ENCODE measurements around the gene APLN. TPM values are rescaled to one million over a fixed set of nuclear protein-coding genes. Genes with fewer than 3 reads are reported as not detected.

APLN gene
- total RNA-seq, 2 donors from 2014 or later: 1.1 TPM; not detected in 1

GRCh38 chrX:129641941-129642340, 12.8 kb downstream of the APLN start:
- Mint-ChIP-seq H3K27ac (no peak overlapping the region), H3K27me3 (peaks cover 0 to 7% of the 10 kb centered on the region in 2 donors), H3K4me3 (no peak overlapping the region), H3K9me3 (no peaks in the 10 kb centered on the region), H3K4me1 (ENCODE audit: low read depth in 2 of 2) (peaks cover 0 to 6% of the 10 kb centered on the region in 2 donors), H3K36me3 (no peaks in the 10 kb centered on the region)
- no peak for ATAC-seq
- DNase-seq (ENCODE audit: low spot score): no peak

- H3K4me1 Mint-ChIP-seq (ENCODE audit: low read depth in 2 of 2): peaks cover 0 to 6% of the 10 kb centered on the region in 2 donors
- ATAC-seq: no peak
Observed at GRCh38 chrX:129641469-129641868, 13.3 kb downstream of the APLN start.

DNA sequence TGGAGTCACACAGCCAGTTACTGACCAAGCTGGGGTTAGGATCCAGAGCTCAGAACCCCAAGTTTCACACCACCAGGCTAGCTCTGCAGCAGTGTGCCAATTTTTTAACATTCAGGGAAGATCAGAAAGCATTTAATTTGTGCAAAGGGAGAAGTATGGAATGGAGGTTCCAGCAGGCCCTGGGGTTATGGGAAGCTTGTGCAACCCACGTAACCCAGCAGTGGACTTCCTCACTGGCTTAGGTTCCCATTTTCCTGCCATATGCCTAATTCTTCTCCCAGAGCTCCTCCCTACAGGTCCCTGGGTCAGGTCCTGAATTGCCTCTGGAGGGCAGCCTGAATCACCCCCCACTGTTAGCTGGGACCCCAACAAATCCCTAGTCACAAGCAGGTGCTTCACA, 14.0 kb downstream of the APLN start:
- Mint-ChIP-seq H3K4me1 (ENCODE audit: low read depth in 2 of 2) (peaks cover 0 to 6% of the 10 kb centered on the region in 2 donors), H3K36me3 (no peaks in the 10 kb centered on the region), H3K9me3 (no peaks in the 10 kb centered on the region), H3K4me3 (no peak overlapping the region), H3K27ac (no peak overlapping the region), H3K27me3 (peaks cover 0 to 11% of the 10 kb centered on the region in 2 donors)
- DNase-seq (ENCODE audit: low spot score) (no peak), ATAC-seq (no peak)

More at GRCh38 chrX:129641469-129641868, 13.3 kb downstream of the APLN start:
- Mint-ChIP-seq H3K27me3 (peaks cover 0 to 7% of the 10 kb centered on the region in 2 donors), H3K9me3 (no peaks in the 10 kb centered on the region), H3K27ac (no peak overlapping the region), H3K4me3 (no peak overlapping the region), H3K36me3 (no peaks in the 10 kb centered on the region)
- DNase-seq (ENCODE audit: low spot score): no peak

DNA sequence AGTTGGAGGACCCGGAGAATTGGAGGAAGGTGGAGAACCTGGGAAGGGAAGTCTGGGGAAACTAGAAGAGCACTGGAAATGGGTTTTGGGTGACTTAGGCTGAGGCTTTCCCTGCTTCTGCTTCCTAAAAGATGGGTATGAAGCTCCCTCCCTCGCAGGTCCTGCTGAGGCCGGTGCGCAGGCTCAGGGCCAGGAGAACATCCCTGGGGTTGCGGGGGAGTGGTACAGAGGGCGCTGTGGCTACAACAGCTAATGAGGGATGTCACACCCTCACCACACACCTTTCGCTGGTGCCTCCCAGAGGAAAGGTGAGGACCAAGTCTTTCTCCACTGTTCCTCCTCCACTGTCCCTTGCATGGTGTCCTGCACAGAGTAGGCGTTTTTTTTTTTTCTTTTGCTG, 15.8 kb downstream of the APLN start:
- H3K36me3 Mint-ChIP-seq: no peaks in the 10 kb centered on the region

GRCh38 chrX:129637217-129638109, 17.3 kb downstream of the APLN start:
- Mint-ChIP-seq H3K4me1 (ENCODE audit: low read depth in 2 of 2) (peaks cover 0 to 6% of the 10 kb centered on the region in 2 donors), H3K27ac (no peak overlapping the region), H3K36me3 (no peaks in the 10 kb centered on the region), H3K9me3 (no peaks in the 10 kb centered on the region), H3K27me3 (peaks cover 0 to 9% of the 10 kb centered on the region in 2 donors), H3K4me3 (no peak overlapping the region)
- ATAC-seq (peak; percentile 65 to 78), DNase-seq (ENCODE audit: low spot score) (no peak)

More for the DNA sequence above, 15.8 kb downstream of the APLN start:
- no peaks in the 10 kb centered on the region for H3K9me3 Mint-ChIP-seq
- no peak overlapping the region for H3K4me3 Mint-ChIP-seq
- DNase-seq (ENCODE audit: low spot score) (no peak), ATAC-seq (no peak)
- H3K27me3 Mint-ChIP-seq: peaks cover 0 to 9% of the 10 kb centered on the region in 2 donors
- no peak overlapping the region for H3K27ac Mint-ChIP-seq
- H3K4me1 Mint-ChIP-seq (ENCODE audit: low read depth in 2 of 2): peaks cover 0 to 6% of the 10 kb centered on the region in 2 donors

DNA sequence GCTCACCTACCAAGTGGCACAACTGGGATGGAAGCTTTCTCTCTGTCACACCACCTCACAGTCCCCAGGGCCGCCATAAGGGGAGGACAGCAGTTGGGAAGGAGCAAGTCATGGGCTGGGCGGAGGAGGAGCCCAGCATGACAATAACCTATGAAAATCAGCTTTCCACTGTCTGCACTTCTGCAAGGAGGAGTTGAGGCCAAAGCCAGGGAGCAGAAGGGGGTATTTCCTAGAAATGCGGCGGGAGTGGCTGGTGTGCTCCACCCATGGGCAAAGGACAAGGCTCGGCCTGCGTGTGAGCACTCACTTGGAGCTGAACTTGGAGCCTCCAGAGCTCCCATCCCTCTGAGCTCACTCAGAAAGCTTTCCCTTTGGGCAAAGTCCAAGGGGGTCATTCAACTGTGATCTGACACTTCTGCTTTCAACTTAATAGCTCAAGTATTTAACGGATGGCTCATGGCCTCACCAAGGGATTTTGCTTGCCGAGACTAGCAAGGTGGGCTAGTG, 18.5 kb downstream of the APLN start:
- no peak for ATAC-seq
- H3K4me1 Mint-ChIP-seq (ENCODE audit: low read depth in 2 of 2): peaks cover 0 to 10% of the 10 kb centered on the region in 2 donors

DNA sequence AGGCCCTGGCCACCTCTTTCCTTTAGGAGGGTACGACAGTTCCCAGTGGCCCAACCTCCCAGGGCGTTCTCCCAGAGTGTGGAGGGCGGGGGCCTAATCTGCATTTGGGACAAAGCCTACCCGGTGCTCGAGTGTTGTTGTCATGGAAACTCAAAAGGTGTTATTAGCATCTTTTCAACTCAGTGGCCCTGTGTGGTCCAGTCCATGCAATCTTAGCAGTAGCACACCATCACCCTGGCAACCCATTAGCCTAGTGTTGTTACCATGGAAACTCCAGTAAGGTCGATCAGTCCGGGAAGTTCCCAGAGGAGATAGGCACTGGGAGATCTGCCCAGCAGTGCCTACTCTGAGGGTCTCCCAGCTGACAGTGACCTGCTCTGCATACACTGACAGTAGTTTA, 20.2 kb downstream of the APLN start:
- no peak overlapping the region for H3K27ac Mint-ChIP-seq
- H3K4me1 Mint-ChIP-seq (ENCODE audit: low read depth in 2 of 2): peaks cover 0 to 10% of the 10 kb centered on the region in 2 donors
- no peak overlapping the region for H3K4me3 Mint-ChIP-seq
- no peak for DNase-seq (ENCODE audit: low spot score)
- H3K27me3 Mint-ChIP-seq: peaks cover 0 to 7% of the 10 kb centered on the region in 2 donors
- no peaks in the 10 kb centered on the region for H3K9me3 Mint-ChIP-seq
- no peak for ATAC-seq
- H3K36me3 Mint-ChIP-seq: no peaks in the 10 kb centered on the region

More for the DNA sequence above, 18.5 kb downstream of the APLN start:
- Mint-ChIP-seq H3K27ac (no peak overlapping the region), H3K9me3 (no peaks in the 10 kb centered on the region), H3K4me3 (no peak overlapping the region), H3K36me3 (no peaks in the 10 kb centered on the region), H3K27me3 (peaks cover 0 to 9% of the 10 kb centered on the region in 2 donors)
- DNase-seq (ENCODE audit: low spot score): no peak

DNA sequence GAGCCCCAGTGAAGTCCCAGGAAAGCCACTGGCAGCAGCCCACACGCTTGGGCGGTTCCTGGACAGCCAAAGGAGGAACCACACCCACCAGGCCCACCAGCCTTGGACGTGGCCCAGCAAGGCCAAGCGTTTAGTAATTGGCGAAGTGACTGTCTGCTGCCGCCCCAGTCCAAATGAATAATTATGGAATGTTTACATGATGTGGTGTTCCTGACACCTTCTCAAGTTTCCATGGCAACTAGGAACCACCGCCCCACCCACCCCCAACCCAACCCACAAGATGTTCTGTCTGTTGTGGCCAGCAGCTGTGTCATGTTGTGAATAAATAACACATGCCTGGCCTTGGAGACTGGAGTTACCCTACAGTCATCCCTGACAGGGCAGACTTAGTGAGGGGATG, 22.3 kb downstream of the APLN start:
- ATAC-seq (no peak), DNase-seq (ENCODE audit: low spot score) (no peak)
- Mint-ChIP-seq H3K9me3 (no peaks in the 10 kb centered on the region), H3K27me3 (peaks cover 0 to 12% of the 10 kb centered on the region in 2 donors), H3K4me3 (no peak overlapping the region), H3K4me1 (ENCODE audit: low read depth in 2 of 2) (peaks cover 0 to 7% of the 10 kb centered on the region in 2 donors), H3K27ac (no peak overlapping the region), H3K36me3 (no peaks in the 10 kb centered on the region)

DNA sequence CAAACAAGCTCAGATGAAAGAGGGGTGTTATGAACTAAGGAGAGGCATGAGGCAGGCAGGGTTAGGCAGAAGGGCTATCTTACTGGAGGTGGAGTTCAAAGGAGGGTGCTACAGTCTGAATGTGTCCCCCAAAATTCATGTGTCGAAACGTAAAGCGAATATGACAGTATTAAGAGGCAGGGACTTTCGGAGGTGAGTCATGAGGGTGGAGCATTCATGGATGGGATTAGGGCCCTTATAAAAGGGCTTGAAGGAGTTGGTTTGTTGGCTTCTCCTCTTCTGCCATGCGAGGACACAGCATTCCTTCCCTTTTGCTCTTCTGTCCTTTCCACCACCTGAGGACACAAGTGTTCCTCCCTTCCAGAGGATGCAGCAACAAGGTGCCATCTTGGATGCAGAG, 22.9 kb downstream of the APLN start:
- Mint-ChIP-seq H3K4me3 (no peak overlapping the region), H3K9me3 (no peaks in the 10 kb centered on the region), H3K4me1 (ENCODE audit: low read depth in 2 of 2) (peaks cover 0 to 3% of the 10 kb centered on the region in 2 donors), H3K27me3 (peaks cover 0 to 13% of the 10 kb centered on the region in 2 donors), H3K27ac (no peak overlapping the region), H3K36me3 (no peaks in the 10 kb centered on the region)
- no peak for DNase-seq (ENCODE audit: low spot score)
- ATAC-seq: no peak

GRCh38 chrX:129629837-129630236, 24.9 kb downstream of the APLN start:
- Mint-ChIP-seq H3K4me1 (ENCODE audit: low read depth in 2 of 2) (peaks cover 0 to 3% of the 10 kb centered on the region in 2 donors), H3K36me3 (no peaks in the 10 kb centered on the region), H3K9me3 (no peaks in the 10 kb centered on the region), H3K4me3 (no peak overlapping the region), H3K27ac (no peak overlapping the region), H3K27me3 (peaks cover 0 to 24% of the 10 kb centered on the region in 2 donors)
- DNase-seq (ENCODE audit: low spot score) (no peak), ATAC-seq (no peak)

- Mint-ChIP-seq H3K36me3 (no peaks in the 10 kb centered on the region), H3K4me1 (ENCODE audit: low read depth in 2 of 2) (no peaks in the 10 kb centered on the region), H3K27me3 (peaks cover 0 to 34% of the 10 kb centered on the region in 2 donors), H3K27ac (no peak overlapping the region), H3K4me3 (no peak overlapping the region), H3K9me3 (no peaks in the 10 kb centered on the region)
- no peak for ATAC-seq
- DNase-seq (ENCODE audit: low spot score): no peak
Observed at GRCh38 chrX:129626026-129626425, 28.7 kb downstream of the APLN start.

DNA sequence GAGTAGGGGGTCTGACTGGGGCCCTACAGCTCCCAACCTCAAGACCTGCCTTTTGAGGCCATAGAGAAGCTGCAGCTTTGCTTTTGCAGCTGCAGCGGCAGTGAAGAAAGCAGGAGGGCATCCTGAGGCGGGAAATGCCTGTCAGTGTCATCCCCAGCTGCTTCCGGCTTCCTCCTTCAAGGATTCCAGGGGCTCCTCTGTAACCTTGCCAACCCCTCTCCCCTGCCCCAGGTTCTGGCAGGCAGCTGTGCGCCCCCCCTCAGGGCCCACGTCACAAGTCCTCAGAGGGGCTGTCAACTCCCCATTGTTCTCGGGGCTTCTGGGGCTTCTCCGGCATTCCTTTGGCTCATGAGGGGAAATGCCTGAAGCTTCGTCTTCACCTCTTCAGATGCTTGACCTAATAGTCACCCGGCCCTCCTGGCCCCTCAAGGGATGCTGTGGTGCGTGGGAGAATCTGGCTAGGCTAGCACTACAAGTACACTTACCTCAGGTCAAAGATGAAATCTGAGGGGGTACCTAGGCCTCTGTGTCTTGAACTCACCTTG, 31.9 kb downstream of the APLN start:
- peaks cover 0 to 27% of the 10 kb centered on the region in 2 donors for H3K27me3 Mint-ChIP-seq
- no peaks in the 10 kb centered on the region for H3K9me3 Mint-ChIP-seq
- no peak overlapping the region for H3K27ac Mint-ChIP-seq
- no peaks in the 10 kb centered on the region for H3K36me3 Mint-ChIP-seq
- no peak overlapping the region for H3K4me3 Mint-ChIP-seq
- no peak for ATAC-seq
- DNase-seq (ENCODE audit: low spot score): no peak
- H3K4me1 Mint-ChIP-seq (ENCODE audit: low read depth in 2 of 2): no peaks in the 10 kb centered on the region

GRCh38 chrX:129618997-129619396, 35.8 kb downstream of the APLN start:
- H3K4me3 Mint-ChIP-seq: no peak overlapping the region

DNA sequence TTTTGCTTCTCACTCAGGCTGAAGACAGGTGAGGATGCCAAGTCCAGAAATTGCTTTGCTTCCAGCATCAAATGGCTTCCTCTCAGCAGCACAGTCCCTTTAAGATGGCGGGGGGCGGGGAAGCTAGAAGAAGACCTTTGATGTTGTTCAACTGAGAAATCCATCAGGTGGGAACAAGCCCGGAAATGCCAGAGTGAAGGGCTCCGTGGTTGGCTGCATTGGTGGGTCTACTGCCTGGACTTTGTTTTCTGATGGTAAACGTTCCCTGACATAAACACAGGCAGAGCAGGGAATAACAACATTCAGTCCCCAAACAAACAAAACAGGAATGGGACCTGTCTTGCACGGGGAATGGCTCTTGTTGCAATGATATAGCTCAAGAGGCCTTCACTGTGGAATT, 37.3 kb downstream of the APLN start:
- Mint-ChIP-seq H3K27me3 (peaks cover 0 to 6% of the 10 kb centered on the region in 2 donors), H3K4me1 (ENCODE audit: low read depth in 2 of 2) (no peaks in the 10 kb centered on the region), H3K36me3 (no peaks in the 10 kb centered on the region), H3K27ac (no peak overlapping the region), H3K4me3 (no peak overlapping the region), H3K9me3 (no peaks in the 10 kb centered on the region)
- no peak for ATAC-seq
- no peak for DNase-seq (ENCODE audit: low spot score)

More at GRCh38 chrX:129618997-129619396, 35.8 kb downstream of the APLN start:
- no peaks in the 10 kb centered on the region for H3K36me3 Mint-ChIP-seq
- DNase-seq (ENCODE audit: low spot score) (no peak), ATAC-seq (peak in 1 of 2 donors; percentile 48)
- H3K27me3 Mint-ChIP-seq: peaks cover 0 to 11% of the 10 kb centered on the region in 2 donors
- no peaks in the 10 kb centered on the region for H3K4me1 Mint-ChIP-seq (ENCODE audit: low read depth in 2 of 2)
- no peak overlapping the region for H3K27ac Mint-ChIP-seq
- no peaks in the 10 kb centered on the region for H3K9me3 Mint-ChIP-seq
